HG03558 (cell line): ENCODE measurements around the gene RPA3.

ENCODE experiments used
- ATAC-seq: cut with Tn5 transposase; IDR thresholded peaks from one replicate; pipeline ENCODE4 v1.9.1; 2021; ENCODE audit warnings: moderate number of reproducible peaks; ENCODE audit not compliant: unreplicated experiment; ENCODE audit errors: extremely low read depth

Gene RPA3

GRCh38 chr7:7614018-7614741 lies 104.2 kb downstream of the RPA3 start:
- no peak for ATAC-seq

DNA sequence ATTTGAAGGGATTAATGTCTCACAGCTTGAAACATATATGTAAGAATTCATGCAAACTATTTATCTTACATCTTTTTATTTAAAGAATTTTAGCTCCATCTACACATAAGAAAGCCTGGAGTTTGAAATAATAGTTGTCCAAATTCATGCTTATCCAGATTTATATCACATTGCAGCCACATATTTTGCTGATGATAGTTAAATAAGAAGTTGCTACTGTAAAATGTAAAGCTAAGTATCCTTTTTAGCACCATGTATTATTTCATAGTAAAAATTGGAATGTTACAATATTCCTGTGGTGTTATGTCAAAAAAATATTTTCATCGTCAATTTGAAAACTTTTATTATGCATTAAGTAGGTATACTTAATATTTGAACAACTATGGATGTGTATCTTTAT lies 105.2 kb downstream of the RPA3 start:
- ATAC-seq, result no peak

- ATAC-seq, result no peak
Observed at GRCh38 chr7:7612519-7612918, 105.9 kb downstream of the RPA3 start.

- ATAC-seq, result no peak
Observed at GRCh38 chr7:7609330-7609729, 109.1 kb downstream of the RPA3 start.

DNA sequence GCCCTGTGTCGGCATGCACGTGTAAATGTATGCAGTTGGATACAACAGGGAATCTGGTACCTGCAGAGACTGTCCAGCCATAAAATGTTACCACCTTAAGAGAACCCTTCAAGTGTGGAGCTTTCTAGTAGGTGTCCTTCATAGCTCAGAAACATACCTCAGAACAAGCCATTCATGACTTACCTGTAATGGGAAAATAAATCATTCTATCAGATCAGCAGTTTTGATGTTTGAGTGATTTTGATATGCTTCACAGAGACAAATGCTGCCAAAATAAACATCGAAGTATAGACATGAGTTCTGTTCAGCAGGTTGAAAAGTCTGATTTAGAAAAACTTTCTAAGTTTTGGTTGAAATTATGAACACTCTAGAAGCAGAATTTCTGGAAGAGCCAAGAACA lies 111.4 kb downstream of the RPA3 start:
- no peak for ATAC-seq

GRCh38 chr7:7596176-7596575 lies 122.2 kb downstream of the RPA3 start:
- ATAC-seq, result no peak

GRCh38 chr7:7595451-7595850 lies 123.0 kb downstream of the RPA3 start:
- ATAC-seq, result no peak
